Mesenchymal stem cell (in vitro differentiated cells and primary cell): ENCODE results near the gene SIPA1L3. TPM values are rescaled to one million over a fixed set of nuclear protein-coding genes. Genes with fewer than 3 reads are reported as not detected.
"Not testable (repeated sequence)": the region's sequence is repeated elsewhere in the genome, so short reads cannot be mapped to it uniquely, and the experiment has no call there.

Experiments
- DNase-seq: peaks from one replicate; pipeline ENCODE4 v3.0.0-alpha.2; 2013
- H2AFZ ChIP-seq: one replicate; pipeline ENCODE4 v1.6.1; 2013; ENCODE audit warnings: low read depth, mild to moderate bottlenecking, control low read depth, inconsistent platforms, low read length, moderate library complexity
- H2AK5ac ChIP-seq: 2 replicates; pipeline ENCODE4 v1.6.1; 2013; ENCODE audit warnings: low read length, moderate library complexity, mild to moderate bottlenecking, inconsistent platforms; ENCODE audit not compliant: severe bottlenecking
- H2BK120ac ChIP-seq: one replicate; pipeline ENCODE4 v1.6.1; 2013; ENCODE audit warnings: low read depth, mild to moderate bottlenecking, inconsistent platforms, low read length, moderate library complexity
- H2BK12ac ChIP-seq, 2 experiments: one replicate each; pipeline ENCODE4 v1.6.1; 2013; ENCODE audit warnings: inconsistent platforms in 2 of 2, low read length in 2 of 2, mild to moderate bottlenecking in 2 of 2, moderate library complexity in 2 of 2, control low read depth in 1 of 2
- H2BK15ac ChIP-seq: one replicate; pipeline ENCODE4 v1.6.1; 2013; ENCODE audit warnings: mild to moderate bottlenecking, low read depth, inconsistent platforms; ENCODE audit not compliant: poor library complexity, severe bottlenecking
- H2BK5ac ChIP-seq: 2 replicates; pipeline ENCODE4 v1.6.1; 2013; ENCODE audit warnings: low read depth, mild to moderate bottlenecking, low read length, control low read depth, inconsistent platforms; ENCODE audit not compliant: poor library complexity, severe bottlenecking
- H3K14ac ChIP-seq, 2 experiments: one replicate each; pipeline ENCODE4 v1.6.1; 2013; ENCODE audit warnings: inconsistent platforms in 2 of 2, low read length in 2 of 2, control low read depth in 1 of 2, mild to moderate bottlenecking in 1 of 2, moderate library complexity in 1 of 2
- H3K18ac ChIP-seq, 2 experiments: one replicate each; pipeline ENCODE4 v1.6.1; 2013; ENCODE audit warnings: inconsistent platforms in 2 of 2, low read length in 2 of 2, control low read depth in 1 of 2, low read depth in 1 of 2, mild to moderate bottlenecking in 1 of 2
- H3K23ac ChIP-seq, 2 experiments: one replicate each; pipeline ENCODE4 v1.6.1; 2013; ENCODE audit warnings: inconsistent platforms in 2 of 2, low read length in 2 of 2, mild to moderate bottlenecking in 2 of 2, moderate library complexity in 2 of 2, control low read depth in 1 of 2
- H3K27ac ChIP-seq: 2 replicates; pipeline ENCODE4 v1.5.1; 2013; ENCODE audit warnings: mild to moderate bottlenecking, moderate library complexity, low read length, control low read depth, inconsistent platforms; ENCODE audit not compliant: poor library complexity, severe bottlenecking
- H3K27me3 ChIP-seq, 2 experiments: 2 replicates each; pipeline versions ENCODE4 v1.6.1 to v1.7.0; 2013; ENCODE audit warnings: low read length in 2 of 2, mild to moderate bottlenecking in 2 of 2, moderate library complexity in 2 of 2, control low read depth in 1 of 2, inconsistent platforms in 1 of 2; ENCODE audit not compliant: control insufficient read depth in 1 of 2, insufficient read depth in 1 of 2
- H3K36me3 ChIP-seq, 2 experiments: 2 replicates each; pipeline versions ENCODE4 v1.6.1 to v1.7.0; 2013; ENCODE audit warnings: low read length in 2 of 2, control low read depth in 1 of 2, inconsistent platforms in 1 of 2, low read depth in 1 of 2, mild to moderate bottlenecking in 1 of 2; ENCODE audit not compliant: insufficient read depth in 2 of 2, control insufficient read depth in 1 of 2
- H3K4ac ChIP-seq, 2 experiments: one replicate each; pipeline ENCODE4 v1.6.1; 2013; ENCODE audit warnings: inconsistent platforms in 2 of 2, low read length in 2 of 2, mild to moderate bottlenecking in 2 of 2, moderate library complexity in 2 of 2, control low read depth in 1 of 2, low read depth in 1 of 2
- H3K4me1 ChIP-seq: 2 replicates; pipeline ENCODE4 v1.6.1; 2013; ENCODE audit warnings: low read depth, low read length, control low read depth; ENCODE audit not compliant: control insufficient read depth, insufficient read depth
- H3K4me2 ChIP-seq: 2 replicates; pipeline ENCODE4 v1.6.1; 2013; ENCODE audit warnings: low read length, mild to moderate bottlenecking, inconsistent platforms; ENCODE audit not compliant: poor library complexity, severe bottlenecking
- H3K4me3 ChIP-seq, 2 experiments: 2 replicates each; pipeline versions ENCODE4 v1.5.1 to v1.7.0; 2013; ENCODE audit warnings: low read length in 2 of 2, mild to moderate bottlenecking in 2 of 2, control low read depth in 1 of 2, low read depth in 1 of 2; ENCODE audit not compliant: insufficient read depth in 1 of 2
- H3K79me1 ChIP-seq: replicated peaks from 2 replicates; pipeline ENCODE4 v1.6.1; 2013; ENCODE audit warnings: mild to moderate bottlenecking, control low read depth, low read length, inconsistent platforms; ENCODE audit not compliant: poor library complexity, severe bottlenecking
- H3K9ac ChIP-seq: 2 replicates; pipeline ENCODE4 v1.7.0; 2013; ENCODE audit warnings: mild to moderate bottlenecking, low read length, moderate library complexity
- H3K9me3 ChIP-seq: 2 replicates; pipeline ENCODE4 v1.7.0; 2013; ENCODE audit warnings: mild to moderate bottlenecking, low read length; ENCODE audit not compliant: control insufficient read depth
- H4K8ac ChIP-seq: one replicate; pipeline ENCODE4 v1.6.1; 2013; ENCODE audit warnings: inconsistent platforms, mild to moderate bottlenecking, low read length, moderate library complexity
- H4K91ac ChIP-seq: one replicate; pipeline ENCODE4 v1.6.1; 2013; ENCODE audit warnings: mild to moderate bottlenecking, low read length, inconsistent platforms
- WGBS: methylation state at CpG from one replicate; pipeline ENCODE4 v1.1.7; 2013; ENCODE audit warnings: mixed read lengths; 5-methylcytosine and 5-hydroxymethylcytosine counted together
- polyA plus RNA-seq, 2 experiments: library from polyadenylated mRNA; stranded (reverse); fragments of 200-250 nt; gene quantifications; one replicate each; pipeline ENCODE4 v1.2.3, GENCODE V29; 2013

The SIPA1L3 gene
- polyA plus RNA-seq (2013, experiment 1 of 2), result 7.2 TPM
- 6.7 TPM for polyA plus RNA-seq (2013, experiment 2 of 2)

GRCh38 chr19:37906869-37907734 is at the start of gene SIPA1L3:
TSS of gene SIPA1L3 (plus strand) at chr19:37907208. CDS start at chr19:38081566, 174,358 bp downstream.
- H3K79me1 ChIP-seq, result peaks cover 2% of the 10 kb centered on the region
- peak within 1 kb of the TSS; percentile 93 for H4K8ac ChIP-seq
- peak within 1 kb of the TSS; percentile 91 for H3K9ac ChIP-seq
- H3K23ac ChIP-seq, result peak within 1 kb of the TSS in 1 of 2 experiments; percentile 6
- no peaks in the 10 kb centered on the region for H3K9me3 ChIP-seq
- peak within 1 kb of the TSS; percentile 87 to 95 for H3K4me3 ChIP-seq
- WGBS, result under 1% methylated on average over 68 of the region's 95 CpGs
- peak within 1 kb of the TSS; percentile 18 to 87 for H3K4ac ChIP-seq
- H4K91ac ChIP-seq, result peak within 1 kb of the TSS; percentile 43
- H2BK120ac ChIP-seq, result peak within 1 kb of the TSS; percentile 80
- peak within 1 kb of the TSS; percentile 68 to 96 for H3K18ac ChIP-seq
- H3K27ac ChIP-seq, result peak within 1 kb of the TSS; percentile 93
- peak within 1 kb of the TSS; percentile 57 to 79 for H2BK12ac ChIP-seq
- peak within 1 kb of the TSS in 1 of 2 experiments; percentile 98 for H3K14ac ChIP-seq
- H2BK5ac ChIP-seq, result peak within 1 kb of the TSS; percentile 97
- peaks cover 18% of the 10 kb centered on the region for H3K4me1 ChIP-seq
- peak within 1 kb of the TSS; percentile 72 for H3K4me2 ChIP-seq
- peak within 1 kb of the TSS; percentile 95 for H2AFZ ChIP-seq
- peak within 1 kb of the TSS; percentile 63 for H2BK15ac ChIP-seq
- no peaks in the 10 kb centered on the region for H3K27me3 ChIP-seq
- H2AK5ac ChIP-seq, result peak within 1 kb of the TSS; percentile 7
- peak; percentile 97 for DNase-seq
- no peaks in the 10 kb centered on the region for H3K36me3 ChIP-seq

DNA sequence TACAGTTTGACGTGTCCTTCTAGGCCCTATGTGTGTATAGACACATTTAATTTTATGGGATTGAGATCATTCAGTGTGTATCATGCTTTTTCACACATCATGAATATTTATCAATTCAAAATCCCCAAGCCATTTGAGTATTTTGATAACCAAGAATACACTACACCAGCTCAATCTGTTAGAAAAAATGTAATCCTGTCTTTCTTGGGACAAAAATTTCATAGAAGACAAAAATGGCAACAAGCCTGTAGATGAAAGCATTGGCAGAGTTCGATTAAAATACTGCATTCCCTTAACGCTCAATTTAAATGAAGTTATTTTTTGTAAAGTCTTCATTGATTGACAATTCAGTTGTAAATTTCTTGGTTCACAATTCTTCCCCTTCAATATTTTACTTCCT is 42.5 kb upstream of the SIPA1L3 start:
- H2BK12ac ChIP-seq, result no peak overlapping the region
- H3K9ac ChIP-seq, result no peak overlapping the region
- no peak overlapping the region for H4K8ac ChIP-seq
- WGBS, result no CpG with 5 or more reads among the region's 3 CpGs
- no peak overlapping the region for H3K18ac ChIP-seq
- no peak overlapping the region for H2AK5ac ChIP-seq
- no peak overlapping the region for H3K23ac ChIP-seq
- H2BK15ac ChIP-seq, result no peak overlapping the region
- no peaks in the 10 kb centered on the region for H3K36me3 ChIP-seq
- no peak overlapping the region for H2BK5ac ChIP-seq
- no peak overlapping the region for H3K27ac ChIP-seq
- H3K14ac ChIP-seq, result no peak overlapping the region
- peaks cover 21% of the 10 kb centered on the region for H3K9me3 ChIP-seq
- no peak for DNase-seq
- H3K4me1 ChIP-seq, result no peaks in the 10 kb centered on the region
- H3K4me3 ChIP-seq, result no peak overlapping the region
- H3K4me2 ChIP-seq, result no peak overlapping the region
- no peaks in the 10 kb centered on the region for H3K27me3 ChIP-seq
- no peak overlapping the region for H4K91ac ChIP-seq
- no peak overlapping the region for H3K4ac ChIP-seq
- H2AFZ ChIP-seq, result no peak overlapping the region
- no peaks in the 10 kb centered on the region for H3K79me1 ChIP-seq
- H2BK120ac ChIP-seq, result no peak overlapping the region

- H4K91ac ChIP-seq, DNase-seq, H3K9ac ChIP-seq, H3K4me3 ChIP-seq, H3K18ac ChIP-seq, H4K8ac ChIP-seq, H2BK12ac ChIP-seq, H3K27me3 ChIP-seq, H3K4ac ChIP-seq, H3K23ac ChIP-seq, H3K4me2 ChIP-seq, H3K4me1 ChIP-seq, H3K79me1 ChIP-seq, H2BK15ac ChIP-seq, H2AK5ac ChIP-seq, H2AFZ ChIP-seq, H3K27ac ChIP-seq, H3K14ac ChIP-seq, H3K36me3 ChIP-seq, H2BK5ac ChIP-seq, H2BK120ac ChIP-seq: not testable (repeated sequence)
- H3K9me3 ChIP-seq, result peaks cover 28% of the 10 kb centered on the region
- 74% methylated on average over 8 of the region's 9 CpGs for WGBS
Observed at GRCh38 chr19:37865930-37866329, 41.1 kb upstream of the SIPA1L3 start.

DNA sequence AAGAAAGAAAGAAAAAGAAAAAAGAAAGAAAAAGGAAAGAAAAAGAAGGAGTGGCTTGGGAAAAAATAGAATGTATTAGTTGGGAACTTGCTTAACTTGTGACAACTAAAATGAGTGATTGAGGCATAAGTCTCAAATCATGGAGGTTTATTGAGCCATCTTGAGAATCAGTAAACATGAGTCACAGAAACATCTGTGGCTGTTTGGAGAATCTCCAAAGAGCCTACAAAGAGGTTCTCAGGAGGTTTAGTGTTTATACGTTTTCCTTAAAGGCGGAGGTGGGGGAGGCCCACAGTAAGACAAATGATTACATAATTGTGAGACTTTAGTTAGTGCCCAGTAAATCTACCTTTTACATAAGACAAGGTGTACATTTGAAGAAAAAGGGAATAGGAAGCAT is 39.2 kb upstream of the SIPA1L3 start:
- no peak overlapping the region for H4K8ac ChIP-seq
- H3K4ac ChIP-seq, result no peak overlapping the region
- no peaks in the 10 kb centered on the region for H3K27me3 ChIP-seq
- no peak overlapping the region for H2AK5ac ChIP-seq
- WGBS, result 46% methylated on average over 2 of the region's 2 CpGs
- H2BK15ac ChIP-seq, result no peak overlapping the region
- no peak overlapping the region for H3K14ac ChIP-seq
- no peaks in the 10 kb centered on the region for H3K36me3 ChIP-seq
- H3K4me2 ChIP-seq, result no peak overlapping the region
- H2BK5ac ChIP-seq, result no peak overlapping the region
- H2AFZ ChIP-seq, result no peak overlapping the region
- no peak overlapping the region for H3K27ac ChIP-seq
- peaks cover 21% of the 10 kb centered on the region for H3K9me3 ChIP-seq
- H3K18ac ChIP-seq, result no peak overlapping the region
- no peak overlapping the region for H3K4me3 ChIP-seq
- H3K9ac ChIP-seq, result no peak overlapping the region
- H3K4me1 ChIP-seq, result no peaks in the 10 kb centered on the region
- no peaks in the 10 kb centered on the region for H3K79me1 ChIP-seq
- H2BK12ac ChIP-seq, result no peak overlapping the region
- no peak overlapping the region for H2BK120ac ChIP-seq
- peak; percentile 70 for DNase-seq
- H3K23ac ChIP-seq, result no peak overlapping the region
- H4K91ac ChIP-seq, result no peak overlapping the region
